ENCODE measurements around the gene ABCC8.

ABCC8 gene

GRCh38 chr11:17443926-17444690 is 32.5 kb downstream of the ABCC8 start:
- no peak for DNase-seq (ENCODE audit: insufficient read length, low spot score)
- no peak for FAIRE-seq
- TF ChIP-seq POLR2A (IDR thresholded peaks at IDR 0.05; ENCODE audit: low read depth, low read length) (no peak), POLR2AphosphoS5 (IDR thresholded peaks at IDR 0.05; ENCODE audit: low read depth, low read length) (no peak), POU2F2 (IDR thresholded peaks at IDR 0.05; ENCODE audit: low read depth, low read length) (no peak), TAF1 (IDR thresholded peaks at IDR 0.05; ENCODE audit: low read depth, low read length) (no peak)

GRCh38 chr11:17443423-17443822 is 33.2 kb downstream of the ABCC8 start:
- FAIRE-seq: no peak
- no peak for DNase-seq (ENCODE audit: insufficient read length, low spot score)
- TF ChIP-seq POLR2AphosphoS5 (IDR thresholded peaks at IDR 0.05; ENCODE audit: low read depth, low read length): no peak
- no peak for TF ChIP-seq SPI1 (IDR thresholded peaks at IDR 0.05; ENCODE audit: low read depth, low read length)

- FAIRE-seq: no peak
- TF ChIP-seq POLR2A (IDR thresholded peaks at IDR 0.05; ENCODE audit: low read depth, low read length): no peak
- TF ChIP-seq POLR2AphosphoS5 (IDR thresholded peaks at IDR 0.05; ENCODE audit: low read depth, low read length): no peak
- TF ChIP-seq TAF1 (IDR thresholded peaks at IDR 0.05; ENCODE audit: low read depth, low read length): no peak
- no peak for DNase-seq (ENCODE audit: insufficient read length, low spot score)
Measured at GRCh38 chr11:17443000-17443399, 33.6 kb downstream of the ABCC8 start.

- TF ChIP-seq SPI1 (IDR thresholded peaks at IDR 0.05; ENCODE audit: low read depth, low read length): no peak
- TF ChIP-seq TAF1 (IDR thresholded peaks at IDR 0.05; ENCODE audit: low read depth, low read length): no peak
- TF ChIP-seq PAX5 (IDR thresholded peaks at IDR 0.05; ENCODE audit: insufficient read depth, low read length, severe bottlenecking): no peak
- no peak for TF ChIP-seq POU2F2 (IDR thresholded peaks at IDR 0.05; ENCODE audit: low read depth, low read length)
- TF ChIP-seq POLR2AphosphoS5 (IDR thresholded peaks at IDR 0.05; ENCODE audit: low read depth, low read length): no peak
- TF ChIP-seq POLR2A (IDR thresholded peaks at IDR 0.05; ENCODE audit: low read depth, low read length): no peak
- no peak for DNase-seq (ENCODE audit: insufficient read length, low spot score)
- no peak for FAIRE-seq
Measured at GRCh38 chr11:17439316-17439782, 37.3 kb downstream of the ABCC8 start.

GRCh38 chr11:17437366-17437765 is 39.3 kb downstream of the ABCC8 start:
- no peak for FAIRE-seq
- no peak for DNase-seq (ENCODE audit: insufficient read length, low spot score)
- TF ChIP-seq POLR2A (IDR thresholded peaks at IDR 0.05; ENCODE audit: low read depth, low read length) (no peak), POU2F2 (IDR thresholded peaks at IDR 0.05; ENCODE audit: low read depth, low read length) (no peak), TAF1 (IDR thresholded peaks at IDR 0.05; ENCODE audit: low read depth, low read length) (no peak), PAX5 (IDR thresholded peaks at IDR 0.05; ENCODE audit: insufficient read depth, low read length, severe bottlenecking) (no peak), SPI1 (IDR thresholded peaks at IDR 0.05; ENCODE audit: low read depth, low read length) (no peak), POLR2AphosphoS5 (IDR thresholded peaks at IDR 0.05; ENCODE audit: low read depth, low read length) (no peak)

GRCh38 chr11:17434108-17434507 is 42.5 kb downstream of the ABCC8 start:
- no peak for FAIRE-seq
- TF ChIP-seq POLR2A (IDR thresholded peaks at IDR 0.05; ENCODE audit: low read depth, low read length): no peak
- TF ChIP-seq SPI1 (IDR thresholded peaks at IDR 0.05; ENCODE audit: low read depth, low read length): no peak
- no peak for DNase-seq (ENCODE audit: insufficient read length, low spot score)

- no peak for FAIRE-seq
- no peak for TF ChIP-seq POLR2A (IDR thresholded peaks at IDR 0.05; ENCODE audit: low read depth, low read length)
- TF ChIP-seq POLR2AphosphoS5 (IDR thresholded peaks at IDR 0.05; ENCODE audit: low read depth, low read length): no peak
- TF ChIP-seq POU2F2 (IDR thresholded peaks at IDR 0.05; ENCODE audit: low read depth, low read length): no peak
- TF ChIP-seq TAF1 (IDR thresholded peaks at IDR 0.05; ENCODE audit: low read depth, low read length): no peak
- no peak for TF ChIP-seq PAX5 (IDR thresholded peaks at IDR 0.05; ENCODE audit: insufficient read depth, low read length, severe bottlenecking)
- TF ChIP-seq SPI1 (IDR thresholded peaks at IDR 0.05; ENCODE audit: low read depth, low read length): no peak
- DNase-seq (ENCODE audit: insufficient read length, low spot score): no peak
Measured at GRCh38 chr11:17432002-17432401, 44.6 kb downstream of the ABCC8 start.

GRCh38 chr11:17431139-17431538 is 45.5 kb downstream of the ABCC8 start:
- FAIRE-seq (no peak), DNase-seq (ENCODE audit: insufficient read length, low spot score) (no peak)
- TF ChIP-seq PAX5 (IDR thresholded peaks at IDR 0.05; ENCODE audit: insufficient read depth, low read length, severe bottlenecking): no peak
- no peak for TF ChIP-seq POU2F2 (IDR thresholded peaks at IDR 0.05; ENCODE audit: low read depth, low read length)
- TF ChIP-seq POLR2A (IDR thresholded peaks at IDR 0.05; ENCODE audit: low read depth, low read length): no peak
- TF ChIP-seq SPI1 (IDR thresholded peaks at IDR 0.05; ENCODE audit: low read depth, low read length): no peak
- TF ChIP-seq TAF1 (IDR thresholded peaks at IDR 0.05; ENCODE audit: low read depth, low read length): no peak
- no peak for TF ChIP-seq POLR2AphosphoS5 (IDR thresholded peaks at IDR 0.05; ENCODE audit: low read depth, low read length)

GRCh38 chr11:17430616-17431015 is 46.0 kb downstream of the ABCC8 start:
- no peak for DNase-seq (ENCODE audit: insufficient read length, low spot score)
- no peak for FAIRE-seq
- TF ChIP-seq TAF1 (IDR thresholded peaks at IDR 0.05; ENCODE audit: low read depth, low read length): no peak
- TF ChIP-seq POU2F2 (IDR thresholded peaks at IDR 0.05; ENCODE audit: low read depth, low read length): no peak
- no peak for TF ChIP-seq POLR2A (IDR thresholded peaks at IDR 0.05; ENCODE audit: low read depth, low read length)
- TF ChIP-seq SPI1 (IDR thresholded peaks at IDR 0.05; ENCODE audit: low read depth, low read length): no peak
- no peak for TF ChIP-seq PAX5 (IDR thresholded peaks at IDR 0.05; ENCODE audit: insufficient read depth, low read length, severe bottlenecking)
- no peak for TF ChIP-seq POLR2AphosphoS5 (IDR thresholded peaks at IDR 0.05; ENCODE audit: low read depth, low read length)

- DNase-seq (ENCODE audit: insufficient read length, low spot score) (no peak), FAIRE-seq (no peak)
- no peak for TF ChIP-seq PAX5 (IDR thresholded peaks at IDR 0.05; ENCODE audit: insufficient read depth, low read length, severe bottlenecking)
- no peak for TF ChIP-seq TAF1 (IDR thresholded peaks at IDR 0.05; ENCODE audit: low read depth, low read length)
- no peak for TF ChIP-seq SPI1 (IDR thresholded peaks at IDR 0.05; ENCODE audit: low read depth, low read length)
- no peak for TF ChIP-seq POLR2A (IDR thresholded peaks at IDR 0.05; ENCODE audit: low read depth, low read length)
- TF ChIP-seq POU2F2 (IDR thresholded peaks at IDR 0.05; ENCODE audit: low read depth, low read length): no peak
- no peak for TF ChIP-seq POLR2AphosphoS5 (IDR thresholded peaks at IDR 0.05; ENCODE audit: low read depth, low read length)
Measured at GRCh38 chr11:17428925-17429324, 47.7 kb downstream of the ABCC8 start.
